22Rv1 (cell line): Measurements from ENCODE around the gene FAM81A.

Experiments used
- H3K27ac ChIP-seq: fragments of 450-650 bp; 2 replicates; pipeline ENCODE4 v1.5.1; 2017
- CTCF ChIP-seq: fragments of 450-650 bp; IDR thresholded peaks from 2 replicates; pipeline ENCODE4 v1.5.1; 2017; ENCODE audit warnings: mild to moderate bottlenecking
- ZFX ChIP-seq: fragments of 450-650 bp; IDR thresholded peaks from 2 replicates; pipeline ENCODE4 v1.6.1; 2017; ENCODE audit warnings: antibody characterized with exemption, borderline replicate concordance

Gene FAM81A

DNA sequence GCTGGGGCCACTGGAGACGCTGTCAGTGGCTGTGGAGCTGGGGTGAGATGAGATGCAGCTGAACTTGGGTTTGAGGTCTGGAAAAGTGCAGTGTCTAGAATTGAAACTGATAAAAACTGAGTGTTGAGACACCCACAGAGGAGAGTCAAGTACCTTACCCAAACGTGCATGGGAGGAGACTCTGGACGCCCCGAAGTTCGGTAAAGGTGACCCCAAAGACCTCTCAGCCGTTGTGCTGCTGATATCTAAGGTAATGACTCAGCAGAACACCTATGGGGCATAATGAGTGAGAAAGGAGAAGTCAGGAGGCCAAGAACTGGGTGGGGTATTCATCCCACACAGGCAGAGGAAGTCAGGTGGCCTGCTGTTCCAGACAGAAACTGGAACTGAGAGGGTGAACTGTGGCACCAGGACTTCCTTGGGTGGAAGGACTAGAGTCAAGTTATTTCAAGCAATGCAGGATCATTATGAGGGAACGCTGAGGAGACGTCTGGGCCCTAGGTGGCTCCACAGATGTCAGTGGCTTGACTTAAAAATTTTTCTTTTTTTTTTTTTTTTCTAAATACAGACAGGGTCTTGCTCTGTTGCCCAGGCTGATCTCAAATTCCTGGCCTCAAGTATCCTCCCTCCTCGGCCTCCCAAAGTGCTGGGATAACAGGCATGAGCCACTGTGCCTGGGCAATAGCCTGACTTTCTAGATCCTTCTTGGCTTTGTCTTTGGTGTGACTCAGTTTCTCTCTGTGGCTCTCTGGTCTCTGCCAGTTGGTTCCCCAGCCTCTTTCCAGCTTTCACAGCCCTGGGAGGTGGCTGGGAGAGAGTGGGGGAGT lies 105.9 kb downstream of the FAM81A start:
- H3K27ac ChIP-seq = no peak overlapping the region
- no peak for TF ChIP-seq CTCF

- no peak overlapping the region for H3K27ac ChIP-seq
- TF ChIP-seq ZFX (no peak), CTCF (no peak)
These were observed 107.6 kb downstream of the FAM81A start for GRCh38 chr15:59545573-59545972.

DNA sequence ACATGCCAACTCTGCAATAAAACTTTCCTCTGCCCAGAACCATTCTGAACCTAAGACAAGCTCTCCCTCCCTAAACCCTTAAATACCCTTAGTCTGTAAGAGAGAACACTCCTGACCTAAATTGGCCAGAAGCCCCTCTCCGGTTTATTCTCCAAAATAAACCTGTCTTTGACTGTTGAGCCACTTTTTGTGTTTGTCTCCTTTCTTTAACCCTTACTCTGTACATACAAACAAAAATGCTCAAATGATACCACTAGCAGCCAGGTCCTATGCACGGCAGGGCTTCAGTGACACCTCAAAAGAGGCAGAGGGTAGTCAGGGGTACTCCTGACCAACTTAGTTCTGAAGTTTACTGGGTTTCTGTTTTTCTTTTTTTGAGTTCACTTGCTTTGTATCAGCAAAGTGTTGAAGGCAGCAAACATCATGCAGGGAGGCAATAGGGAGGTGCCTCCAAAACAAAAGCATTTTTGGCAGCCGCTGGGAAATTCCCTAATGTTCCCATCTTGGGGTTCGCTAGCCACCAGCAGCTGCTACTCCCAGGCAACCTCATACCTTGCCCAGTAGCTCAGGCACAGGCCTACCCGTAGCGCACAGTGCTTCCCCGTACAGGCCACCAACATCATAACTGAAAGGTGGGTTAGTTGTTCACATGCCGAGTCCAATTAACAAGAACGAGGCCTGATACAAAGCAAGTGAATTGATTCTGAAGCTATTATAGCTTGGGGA lies 110.7 kb downstream of the FAM81A start:
- H3K27ac ChIP-seq = no peak overlapping the region
- TF ChIP-seq ZFX (no peak), CTCF (no peak)

GRCh38 chr15:59549301-59550185 lies 111.6 kb downstream of the FAM81A start:
- H3K27ac ChIP-seq = no peak overlapping the region
- TF ChIP-seq ZFX (no peak), CTCF (no peak)

DNA sequence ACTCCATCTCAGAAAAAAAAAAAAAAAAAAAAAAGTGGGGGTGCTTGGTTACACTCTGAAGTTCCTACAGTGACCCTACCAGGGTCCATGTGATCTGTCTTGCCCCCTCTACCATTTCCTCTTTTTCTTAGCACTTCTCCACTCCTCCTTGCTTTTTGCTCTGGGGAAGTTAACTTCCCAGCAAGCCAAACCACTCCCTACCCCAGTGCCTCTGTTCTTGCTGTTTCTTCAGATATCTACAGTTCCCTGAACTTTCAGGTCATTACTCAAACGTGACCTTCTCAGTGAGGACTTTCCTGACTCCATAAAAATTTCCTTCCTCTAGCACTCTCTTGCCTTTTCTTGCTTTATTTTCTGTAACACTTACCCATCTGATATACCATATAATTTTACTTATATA lies 112.5 kb downstream of the FAM81A start:
- TF ChIP-seq ZFX = no peak
- TF ChIP-seq CTCF = no peak
- H3K27ac ChIP-seq = no peak overlapping the region

DNA sequence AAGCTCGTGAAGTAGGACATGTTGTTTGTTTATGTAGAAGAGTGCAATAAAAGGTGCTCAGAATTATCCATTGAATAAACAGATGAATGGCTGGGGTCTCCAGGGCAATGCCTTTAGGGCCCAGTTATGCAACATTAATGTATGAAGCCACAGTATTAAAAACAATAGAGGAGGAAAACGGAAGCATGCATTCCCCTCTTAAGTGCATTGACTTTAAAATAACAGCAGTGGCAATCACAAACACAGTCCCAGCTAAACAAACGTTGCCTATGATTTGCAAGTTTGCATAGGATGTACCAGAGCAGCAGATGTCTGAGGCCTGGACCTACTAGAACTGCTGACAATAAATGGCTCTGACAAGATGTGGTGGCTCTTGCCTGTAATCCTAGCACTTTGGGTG lies 113.0 kb downstream of the FAM81A start:
- no peak overlapping the region for H3K27ac ChIP-seq
- no peak for TF ChIP-seq ZFX

DNA sequence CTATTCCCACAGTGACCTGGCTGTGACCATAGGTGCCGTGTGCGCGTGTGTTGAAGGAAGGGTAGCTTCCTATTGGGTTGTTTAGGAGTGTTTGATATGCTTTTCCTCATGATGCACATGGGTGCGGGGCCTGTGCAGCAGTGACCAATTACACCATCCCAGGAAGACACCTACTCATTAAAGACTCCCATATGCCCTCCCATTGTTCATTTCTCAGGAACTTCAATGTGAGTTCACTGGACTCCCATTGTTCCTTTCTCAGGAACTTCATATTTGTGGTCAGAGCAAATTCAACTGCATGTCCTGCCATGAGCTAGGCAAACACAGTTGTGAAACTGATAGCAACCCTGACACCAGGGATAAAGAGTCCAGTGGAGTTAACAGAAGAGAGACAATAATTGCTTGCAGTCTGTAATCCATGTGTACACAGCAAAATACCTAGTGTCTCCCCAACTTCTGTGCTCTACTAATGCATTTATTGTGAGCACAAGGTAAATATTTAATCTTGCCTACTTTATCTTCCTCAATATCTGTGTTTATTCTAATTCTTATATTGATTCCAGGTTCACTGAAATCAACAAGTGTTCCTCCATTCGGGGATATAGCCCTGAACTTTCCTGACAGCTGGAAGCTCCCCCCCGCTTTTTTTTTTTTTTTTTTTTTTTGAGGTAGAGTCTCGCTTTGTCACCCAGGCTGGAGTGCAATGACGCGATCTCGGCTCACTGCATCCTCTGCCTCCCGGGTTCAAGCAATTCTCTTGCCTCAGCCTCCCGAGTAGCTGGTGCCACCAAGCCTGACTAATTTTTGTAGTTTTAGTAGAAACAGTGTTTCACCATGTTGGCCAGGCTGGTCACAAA lies 116.1 kb downstream of the FAM81A start:
- no peak overlapping the region for H3K27ac ChIP-seq
- TF ChIP-seq CTCF = no peak
- TF ChIP-seq ZFX = no peak
